NCI-H748 (cell line): Measurements from ENCODE around the gene SLC22A23.

ENCODE experiments used
- DNase-seq: peaks from one replicate; lab custom pipeline; 2025; ENCODE audit not compliant: unreplicated experiment; lab: John Stamatoyannopoulos, UW

SLC22A23 gene

DNA sequence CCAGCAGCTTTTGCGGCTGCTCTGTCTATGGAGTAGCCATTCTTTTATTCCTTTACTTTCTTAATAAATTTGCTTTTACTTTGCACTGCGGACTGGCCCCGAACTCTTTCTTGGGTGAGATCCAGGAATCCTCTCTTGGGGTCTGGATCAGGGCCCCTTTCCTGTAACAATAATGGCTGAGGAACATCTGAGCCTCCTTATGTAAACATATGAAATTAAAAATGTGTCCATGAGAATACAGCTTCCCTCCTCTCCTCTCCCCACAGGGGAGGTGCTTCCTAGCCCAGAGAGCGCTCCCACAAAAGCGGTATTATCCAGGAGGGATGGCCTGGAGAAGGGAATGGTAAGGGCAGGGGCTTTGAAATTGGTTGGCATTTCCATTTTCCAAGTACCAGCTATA lies 117.0 kb downstream of the SLC22A23 start:
- no peak for DNase-seq

DNA sequence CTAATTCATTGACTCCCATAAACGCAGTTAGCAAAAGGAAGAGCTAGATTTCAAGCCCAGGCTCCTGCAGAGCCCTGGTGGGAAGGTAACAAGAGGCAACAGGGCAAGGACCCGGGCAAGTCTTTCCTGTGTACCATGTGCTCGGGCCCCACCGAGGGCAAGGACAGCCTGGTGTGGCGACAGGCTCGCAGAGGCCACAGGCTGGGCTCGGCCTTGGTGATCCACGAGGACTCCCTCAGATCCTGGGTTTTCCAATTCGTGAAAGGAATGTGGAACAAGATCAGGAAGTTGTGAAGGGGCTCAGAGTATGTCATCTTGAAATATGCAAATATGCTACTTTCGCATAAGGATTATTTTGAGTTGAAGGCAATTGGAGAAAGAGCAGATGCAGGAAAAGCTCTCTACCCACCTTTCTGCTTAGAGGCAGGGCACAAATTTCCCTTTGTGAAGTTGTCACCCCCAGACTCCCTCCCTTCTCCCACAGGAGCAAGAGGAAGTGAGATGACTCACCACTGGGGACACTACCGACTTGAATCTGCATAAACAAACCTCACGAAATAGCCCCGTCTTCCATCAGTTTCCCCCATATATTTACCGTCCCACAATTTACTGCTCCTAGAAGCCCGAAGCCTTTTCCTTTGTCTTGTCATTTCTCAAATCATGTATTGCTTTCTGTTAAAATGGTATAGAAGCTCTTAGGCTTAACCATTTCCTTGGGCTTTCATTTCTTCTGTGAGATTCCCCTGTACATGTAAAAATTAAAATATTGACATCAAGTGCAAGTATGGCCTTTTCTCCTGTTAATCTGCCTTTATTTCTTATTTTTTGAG lies 119.1 kb downstream of the SLC22A23 start:
- DNase-seq: no peak

DNA sequence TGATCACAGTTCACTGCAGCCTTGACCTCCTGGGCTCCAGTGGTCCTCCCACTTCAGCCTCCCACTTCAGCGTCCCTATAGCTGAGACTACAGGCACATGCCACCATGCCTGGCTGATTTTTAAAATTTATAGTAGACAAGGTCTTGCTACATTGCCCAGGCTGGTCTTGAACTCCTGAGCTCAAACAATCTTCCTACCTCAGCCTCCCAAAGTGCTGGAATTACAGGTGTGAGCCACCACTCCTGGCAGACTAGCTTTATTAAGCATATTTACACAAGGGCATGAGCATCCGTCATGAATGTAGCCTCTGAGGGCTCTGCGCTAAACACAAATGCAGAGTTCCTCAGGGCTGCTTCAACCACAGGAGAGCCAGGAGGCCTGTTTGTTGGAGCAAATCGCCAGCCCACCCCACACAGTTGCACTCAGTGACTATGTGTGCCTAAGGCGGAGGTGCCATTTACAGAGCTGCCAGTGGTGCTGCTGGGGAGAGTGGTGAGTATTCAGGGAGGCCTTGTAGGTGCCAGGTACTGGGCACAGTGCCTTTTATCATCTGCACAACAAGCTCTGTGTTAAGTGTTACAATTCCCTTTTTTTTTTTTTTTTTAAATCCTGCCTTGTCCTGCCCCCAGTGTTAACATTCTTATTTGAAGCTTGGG lies 119.9 kb downstream of the SLC22A23 start:
- DNase-seq: peak; percentile 17

DNA sequence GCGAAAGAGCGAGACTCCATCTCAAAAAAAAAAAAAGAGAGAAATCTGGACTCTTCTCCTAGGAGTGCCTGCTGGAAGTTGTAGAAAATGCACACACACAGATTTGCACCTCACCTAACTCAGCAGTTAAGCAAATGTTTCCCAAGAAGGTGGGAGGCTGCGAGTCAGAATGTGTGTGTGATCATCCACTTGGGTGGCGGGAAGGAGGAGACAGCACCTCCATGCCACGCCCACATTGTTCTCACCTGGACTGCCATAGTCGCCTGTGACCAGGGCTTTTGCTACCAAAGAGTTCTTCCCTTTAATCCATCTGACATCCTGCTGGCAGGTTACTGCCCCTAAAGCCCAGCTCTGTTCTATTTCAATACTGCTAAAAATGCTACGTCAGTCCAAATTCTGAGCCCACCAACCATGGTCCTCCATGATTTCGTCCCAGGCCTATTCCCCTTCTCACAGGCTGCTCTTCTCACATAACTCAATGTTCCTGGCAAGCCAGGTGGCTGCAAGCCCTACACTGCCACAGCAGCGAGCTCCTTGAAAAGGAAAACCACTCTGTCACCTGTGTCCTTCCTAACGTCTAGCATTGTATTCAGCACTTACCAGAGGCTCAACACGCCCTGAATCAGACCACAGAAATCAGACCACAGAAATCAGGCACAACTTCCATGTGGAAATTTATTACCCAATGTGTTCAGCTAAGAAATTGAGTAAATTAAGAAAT lies 120.6 kb downstream of the SLC22A23 start:
- DNase-seq: no peak

DNA sequence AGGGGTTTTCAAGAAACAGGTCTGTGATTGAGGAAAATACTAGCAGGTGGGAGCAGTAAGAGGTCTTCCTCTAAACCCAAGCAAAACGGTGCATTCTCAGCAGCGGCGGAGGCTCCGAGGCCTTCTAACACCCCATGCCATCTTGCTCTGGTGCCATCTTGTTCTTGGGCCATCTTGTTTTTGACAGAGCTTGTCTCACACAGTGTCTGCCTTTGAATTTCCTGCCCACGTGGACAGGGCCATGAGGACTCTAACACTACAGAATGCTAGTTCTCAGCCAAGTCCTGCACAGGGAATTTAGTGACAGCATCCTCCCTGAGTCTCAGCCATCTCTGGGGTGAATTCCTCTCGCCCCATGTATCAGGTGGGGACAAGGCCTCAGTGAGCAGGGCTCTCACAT lies 121.7 kb downstream of the SLC22A23 start:
- no peak for DNase-seq

DNA sequence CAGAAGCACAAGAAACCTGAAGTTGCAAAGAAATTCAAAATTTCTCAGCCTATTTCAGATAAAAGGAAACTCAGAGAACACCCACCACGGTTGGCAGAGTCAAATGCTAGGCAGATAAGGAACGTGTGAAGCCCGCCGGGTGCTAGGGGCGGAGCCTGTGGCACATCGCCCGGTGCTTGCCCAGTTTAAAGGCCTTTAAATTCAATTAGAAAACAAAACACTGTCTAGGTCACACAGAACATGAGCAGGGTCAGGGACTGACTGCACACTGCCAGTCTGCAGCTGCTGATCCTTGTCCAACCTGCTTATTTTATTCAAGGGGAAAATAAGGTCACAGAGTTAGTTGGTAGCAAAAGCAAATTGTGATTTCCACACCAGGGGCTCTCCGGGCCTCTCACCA lies 122.3 kb downstream of the SLC22A23 start:
- peak; percentile 74 for DNase-seq

DNA sequence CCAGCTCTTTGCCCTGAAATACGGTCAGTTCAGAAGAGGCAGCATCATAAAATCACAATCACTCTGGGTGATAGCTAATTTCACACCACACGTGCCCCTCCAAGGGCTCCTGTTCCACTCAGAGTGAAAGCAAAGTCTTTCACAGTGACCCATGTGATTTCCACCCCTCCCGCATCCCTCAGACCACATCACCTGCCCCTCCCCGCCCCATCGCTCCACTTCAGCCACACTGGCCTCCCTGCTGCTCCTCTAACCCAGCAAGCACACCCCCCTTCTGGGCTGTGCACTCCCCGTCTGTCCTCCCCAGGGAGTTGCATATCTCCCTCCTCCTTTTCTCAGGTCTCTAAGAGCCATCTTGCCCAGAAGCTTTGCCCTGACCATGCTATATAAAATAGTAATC lies 123.6 kb downstream of the SLC22A23 start:
- DNase-seq: no peak

DNA sequence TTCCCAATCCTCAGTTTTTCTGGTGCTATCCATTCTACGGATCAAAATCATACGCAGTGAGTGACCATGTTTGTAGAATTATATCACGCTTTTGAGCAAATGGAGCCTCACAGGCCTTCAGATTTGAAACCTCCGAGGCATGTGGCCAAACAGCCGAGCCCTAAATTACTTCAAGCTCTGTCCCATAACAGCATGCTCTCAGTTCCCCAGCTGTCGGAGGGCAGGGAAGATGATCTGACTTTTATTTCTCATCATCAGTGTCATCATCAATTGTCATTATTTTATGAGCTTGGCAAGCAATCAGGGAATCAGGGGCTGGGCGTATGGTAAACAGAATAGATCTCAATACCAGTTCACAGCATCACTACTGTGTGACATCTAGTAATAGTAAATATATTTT lies 124.9 kb downstream of the SLC22A23 start:
- DNase-seq: no peak

DNA sequence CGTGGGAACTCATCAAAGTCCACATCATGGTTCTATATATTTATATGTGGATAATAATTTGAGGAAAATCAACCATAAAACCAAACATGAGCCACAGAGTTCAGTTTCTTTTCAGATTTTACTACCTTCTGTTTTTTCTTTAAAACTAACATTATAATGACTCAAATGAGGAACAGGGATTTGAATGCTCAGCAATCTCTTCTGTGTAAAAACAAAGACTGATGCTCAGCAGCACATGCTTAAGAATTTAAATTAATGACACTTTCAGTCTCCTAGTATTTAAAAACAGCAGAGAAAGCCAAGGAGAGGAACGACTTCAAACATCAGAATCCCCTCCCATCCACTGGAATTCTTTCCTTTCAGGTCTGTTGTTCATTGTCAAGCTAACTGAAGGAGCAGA lies 125.4 kb downstream of the SLC22A23 start:
- DNase-seq: no peak

DNA sequence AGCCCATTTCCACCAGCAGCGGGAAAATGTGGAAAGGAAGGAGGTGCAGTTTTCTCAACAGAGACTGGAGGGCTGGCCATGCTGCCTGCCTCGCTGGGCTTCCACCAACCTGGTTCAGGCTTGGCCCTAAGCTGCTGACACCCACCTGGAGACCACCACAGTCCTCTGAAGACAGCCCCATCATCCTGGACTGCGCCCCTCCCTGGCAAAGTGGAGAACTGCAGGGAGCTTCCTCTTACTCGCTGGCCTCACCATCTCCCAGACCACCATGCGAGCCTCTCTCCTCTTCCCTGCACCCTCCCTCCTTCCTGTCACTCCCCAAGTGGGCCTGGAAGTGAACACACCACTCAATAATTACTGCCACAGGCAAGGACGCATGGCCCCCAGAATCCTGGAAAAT lies 126.7 kb downstream of the SLC22A23 start:
- DNase-seq: no peak

DNA sequence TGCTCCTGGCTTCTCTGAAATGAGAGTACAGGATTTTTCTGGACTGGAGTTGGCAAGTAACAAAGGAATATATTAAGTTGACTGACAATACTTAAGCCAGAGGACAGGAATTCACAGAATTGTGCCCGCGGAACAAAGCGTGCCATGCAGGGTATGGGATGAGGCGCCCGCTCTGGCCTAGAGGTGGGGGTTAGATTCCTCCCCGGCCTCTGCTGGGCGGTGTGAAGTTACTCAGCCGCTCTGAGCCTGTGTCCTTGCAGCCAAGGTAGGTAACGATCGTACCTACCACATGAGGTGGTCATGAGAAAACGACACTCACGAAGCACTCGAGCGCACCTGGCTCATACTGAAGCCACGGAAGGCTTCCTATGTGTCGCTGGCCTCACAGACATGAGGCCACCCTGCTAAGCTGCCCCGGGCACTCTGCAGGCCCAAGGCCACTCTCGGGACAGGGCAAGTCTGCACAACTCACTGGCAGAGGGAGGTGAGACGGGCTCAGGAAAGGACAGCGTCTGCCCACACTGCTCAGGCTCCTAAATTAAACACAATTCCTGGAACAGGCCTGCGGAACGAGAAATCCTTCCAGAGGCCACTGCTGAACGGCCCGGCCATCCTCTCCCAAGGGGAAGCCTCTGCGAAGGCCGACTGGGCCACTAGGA lies 127.3 kb downstream of the SLC22A23 start:
- DNase-seq: no peak

DNA sequence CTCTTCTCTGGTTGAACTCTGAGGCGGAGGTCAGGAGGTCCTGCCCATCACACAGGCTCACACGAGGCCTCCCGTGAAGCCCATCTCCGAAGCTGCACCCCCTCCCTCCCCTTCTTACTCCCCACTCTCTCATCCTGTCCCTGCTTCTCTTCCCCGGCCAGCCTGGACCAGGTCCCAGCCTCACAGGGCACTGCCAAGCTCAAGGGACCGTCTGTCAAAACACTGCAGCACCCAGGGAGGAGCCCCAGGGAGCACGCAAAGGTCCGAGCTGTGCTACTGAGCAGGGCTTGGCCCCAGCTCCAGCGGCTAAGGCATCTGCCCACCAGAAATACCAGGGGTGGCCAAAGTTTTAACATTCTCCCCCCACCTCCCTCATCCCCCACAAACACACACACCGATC lies 128.1 kb downstream of the SLC22A23 start:
- DNase-seq: no peak

DNA sequence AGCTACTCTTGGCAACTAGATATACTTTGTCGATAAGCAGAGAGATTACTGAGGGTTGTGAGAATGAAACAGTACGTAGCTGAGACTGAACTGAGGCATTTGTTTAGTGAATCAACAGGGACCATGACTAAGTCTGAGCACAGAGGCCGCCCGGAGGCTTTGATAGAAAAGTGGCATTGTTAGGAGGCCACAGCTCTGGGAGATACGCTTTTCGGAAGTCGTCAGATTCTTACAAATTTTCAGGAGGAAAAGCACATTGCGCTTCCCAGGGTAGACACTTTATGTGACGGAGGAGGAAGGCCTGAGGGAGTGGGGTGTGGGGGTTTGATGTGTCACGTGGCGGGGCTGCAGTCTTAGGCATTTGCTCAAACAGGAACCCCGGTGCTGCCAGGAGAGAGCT lies 128.7 kb downstream of the SLC22A23 start:
- DNase-seq: no peak

DNA sequence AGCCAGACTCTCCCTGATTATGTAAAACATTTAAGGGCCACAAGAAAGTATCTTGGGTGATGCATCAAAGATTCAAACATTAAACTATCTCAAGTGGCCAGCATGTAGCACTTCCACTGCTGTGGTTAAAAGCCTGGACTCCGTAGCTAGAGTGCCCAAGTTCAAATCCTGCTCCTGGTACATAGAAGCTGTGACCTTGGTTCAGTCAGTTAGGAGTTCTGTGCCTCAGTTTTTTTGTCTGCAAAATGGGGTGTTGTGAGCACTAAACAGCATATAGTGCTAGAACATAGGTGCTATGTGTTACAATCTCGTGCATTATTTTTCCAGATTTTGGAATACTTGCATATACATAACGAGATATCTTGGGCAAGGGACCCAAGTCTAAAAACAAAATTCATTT lies 129.4 kb downstream of the SLC22A23 start:
- no peak for DNase-seq

DNA sequence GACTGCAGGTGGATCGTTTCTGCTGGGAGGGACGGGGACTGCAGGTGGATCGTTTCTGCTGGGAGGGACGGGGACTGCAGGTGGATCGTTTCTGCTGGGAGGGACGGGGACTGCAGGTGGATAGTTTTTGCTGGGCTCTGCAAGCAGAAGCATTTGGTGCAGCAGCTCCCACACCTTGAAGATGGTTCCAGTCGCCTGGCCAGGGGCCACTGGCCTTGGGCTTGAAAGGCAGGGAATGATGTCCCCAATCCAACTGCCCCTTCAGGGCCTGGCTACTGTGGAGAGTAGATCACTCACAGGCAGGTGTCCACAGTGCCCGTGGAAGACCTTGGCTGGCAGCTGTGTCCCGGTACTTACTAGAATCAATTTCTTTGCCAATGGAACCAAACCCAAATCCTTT lies 129.9 kb downstream of the SLC22A23 start:
- no peak for DNase-seq

DNA sequence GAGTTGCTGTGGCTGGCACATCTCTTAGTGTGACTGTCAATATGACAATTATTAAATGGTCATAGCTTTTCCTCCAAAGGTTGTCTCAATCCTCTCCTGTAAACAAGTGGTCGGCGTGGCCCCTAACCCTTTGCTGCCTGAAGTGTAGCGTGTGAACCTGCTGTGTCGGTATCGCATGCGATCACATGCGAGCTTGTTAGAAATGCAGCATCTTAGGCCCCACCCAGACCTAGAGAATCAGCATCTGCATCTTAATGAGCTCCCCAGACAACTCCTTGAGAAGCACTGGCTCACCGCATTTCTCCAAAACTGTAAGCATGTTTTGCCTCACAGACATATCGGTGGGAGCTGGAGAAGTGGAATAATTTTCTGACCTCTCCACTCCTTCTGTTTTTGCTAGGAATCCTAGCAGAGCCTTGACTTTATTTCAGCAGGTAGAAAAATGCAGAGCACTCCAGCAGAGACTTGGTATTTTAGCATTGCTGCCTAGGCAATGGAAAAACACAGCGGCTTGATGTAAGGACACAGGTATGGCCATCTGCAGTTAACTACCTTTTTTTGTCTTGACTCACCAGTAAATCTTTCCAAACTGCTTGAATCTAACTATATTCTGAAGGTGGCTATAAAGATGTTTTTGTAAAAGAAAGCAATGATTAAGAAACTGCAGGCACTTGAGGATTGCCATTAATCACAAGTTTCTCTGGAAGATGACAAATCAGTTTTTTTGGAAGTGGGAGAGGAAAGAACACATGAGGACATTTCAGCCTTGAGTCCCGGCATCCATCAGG lies 130.5 kb downstream of the SLC22A23 start:
- no peak for DNase-seq

DNA sequence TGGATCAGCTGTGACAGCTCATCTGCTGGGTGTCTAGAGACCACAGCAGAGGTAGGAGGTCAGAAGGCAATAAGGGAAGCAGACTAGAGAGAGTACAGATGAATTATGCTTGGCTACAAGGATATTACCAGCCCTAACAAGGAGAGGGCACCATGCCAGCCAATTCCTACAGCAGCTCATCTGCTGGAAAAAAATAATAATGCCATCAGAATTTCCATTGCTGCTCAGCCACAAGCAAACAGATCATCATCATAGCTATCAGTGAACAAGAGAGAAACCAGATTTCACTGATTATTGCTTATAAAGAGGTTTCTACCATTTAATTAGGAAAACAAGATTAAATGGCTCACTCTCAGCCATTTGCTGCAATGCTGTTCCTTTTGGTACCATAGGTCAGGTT lies 131.6 kb downstream of the SLC22A23 start:
- DNase-seq: no peak

DNA sequence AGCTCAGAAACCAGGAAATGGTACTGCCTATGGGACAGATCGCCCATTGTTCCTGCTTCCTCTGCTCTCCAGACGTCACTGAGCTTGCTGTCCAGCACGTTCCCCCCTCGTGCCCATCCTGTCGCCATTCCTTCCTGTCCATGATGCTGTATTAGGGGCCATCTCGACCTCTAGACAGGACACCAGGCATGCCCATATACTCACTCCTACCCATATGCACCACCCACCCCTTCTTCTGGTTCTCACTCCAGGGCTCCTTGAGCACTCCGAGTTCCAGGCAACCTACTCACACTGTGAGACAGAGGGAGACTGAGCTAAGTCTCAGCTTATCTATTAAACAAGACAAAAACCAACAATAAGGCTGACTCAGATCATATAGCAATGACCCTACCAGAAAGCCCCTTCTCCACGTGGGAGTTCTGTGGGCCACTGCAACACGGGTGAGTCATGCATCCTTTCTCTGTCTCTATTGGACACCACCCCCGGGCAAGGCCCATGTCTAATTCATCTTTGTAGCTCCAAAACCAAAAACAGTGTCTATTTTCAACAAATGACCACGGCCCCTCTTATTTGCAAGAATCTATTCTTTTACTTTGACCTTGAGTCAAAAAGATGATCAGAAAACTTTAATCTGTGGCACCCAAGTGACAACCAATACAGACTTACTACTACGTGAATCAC lies 132.4 kb downstream of the SLC22A23 start:
- no peak for DNase-seq

DNA sequence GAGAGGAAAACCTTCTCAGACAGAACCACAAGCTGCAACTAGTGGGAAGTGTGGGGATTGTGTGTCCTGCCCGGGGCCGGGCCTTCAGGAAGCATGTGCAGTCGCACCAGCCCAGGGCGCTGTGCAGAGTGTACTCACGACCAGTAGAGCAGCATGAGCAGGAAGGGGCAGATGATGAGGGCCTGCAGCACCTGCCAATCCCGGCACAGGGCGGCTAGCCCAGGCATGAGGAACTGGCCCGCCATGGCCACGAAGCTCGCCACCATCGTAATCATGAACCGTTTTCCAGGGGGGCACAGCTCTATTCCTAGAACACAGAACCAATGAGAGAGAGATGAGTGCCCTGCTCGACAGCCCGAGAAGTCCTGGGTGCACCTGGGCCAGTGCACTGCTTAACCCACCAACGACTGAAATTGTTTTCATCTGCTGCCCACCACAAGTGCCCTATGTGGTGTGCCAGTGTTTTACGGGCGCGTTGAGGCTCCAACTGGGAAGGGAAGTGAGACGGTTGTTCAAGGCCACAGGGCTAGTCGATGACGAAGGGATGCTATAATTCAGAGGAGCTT lies 133.1 kb downstream of the SLC22A23 start:
- DNase-seq: no peak

DNA sequence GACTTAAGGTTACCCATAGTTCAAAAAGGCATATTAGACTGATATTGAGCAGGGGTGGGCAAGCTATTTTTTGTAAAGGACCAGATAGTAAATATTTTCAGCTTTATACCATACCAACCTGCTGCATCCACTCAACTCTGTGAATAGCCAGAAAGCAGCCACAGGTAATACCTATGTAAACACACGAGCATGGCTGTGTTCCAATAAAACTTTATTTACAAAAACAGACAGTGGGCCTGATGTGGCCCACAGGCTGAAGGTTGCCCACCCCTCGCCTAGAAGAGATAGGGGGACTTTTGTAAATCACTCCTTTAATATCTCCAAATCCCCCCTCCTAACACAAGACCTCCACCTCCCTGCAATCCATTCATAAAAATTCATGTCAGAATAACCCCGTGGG lies 133.7 kb downstream of the SLC22A23 start:
- DNase-seq: no peak
